Vagina (tissue), 2 donors: ENCODE results near the gene PHLPP1.

Source experiments
- CTCF ChIP-seq, 3 experiments: fragments of 450-650 bp in 2 of 3; fragments of 200-600 bp in 1 of 3; sonication (generic) in 1 of 3; IDR thresholded peaks; one replicate each; pipeline ENCODE4 v1.5.1; 2017 to 2019; ENCODE audit warnings: antibody characterized with exemption in 3 of 3, mild to moderate bottlenecking in 2 of 3, moderate library complexity in 2 of 3
- POLR2A ChIP-seq, 2 donors: fragments of 450-650 bp; IDR thresholded peaks; one replicate each; pipeline ENCODE4 v1.6.1; 2017; ENCODE audit warnings: antibody characterized with exemption in 2 of 2, mild to moderate bottlenecking in 2 of 2, moderate library complexity in 2 of 2
- POLR2AphosphoS5 ChIP-seq, 2 donors: sonication (generic); formaldehyde crosslinking; IDR thresholded peaks; one replicate each; pipeline ENCODE4 v1.9.0; 2017; ENCODE audit warnings: antibody characterized with exemption in 2 of 2, mild to moderate bottlenecking in 2 of 2, low read depth in 1 of 2; ENCODE audit not compliant: insufficient read depth in 1 of 2

GRCh38 chr18:62857263-62857976 is 142.1 kb downstream of the PHLPP1 start:
- TF ChIP-seq CTCF (IDR thresholded peaks at IDR 0.05) (no peak), POLR2A (IDR thresholded peaks at IDR 0.05) (no peak), POLR2AphosphoS5 (IDR thresholded peaks at IDR 0.05; ENCODE audit: insufficient read depth in 1 of 2, low read depth in 1 of 2) (no peak)
